HG02981 (cell line): ENCODE measurements around the gene GZF1.
"Not testable (repeated sequence)": the region's sequence is repeated elsewhere in the genome, so short reads cannot be mapped to it uniquely, and the experiment has no call there.

ENCODE experiments used
- ATAC-seq: cut with Tn5 transposase; IDR thresholded peaks from one replicate; pipeline ENCODE4 v1.9.1; 2021; ENCODE audit warnings: mild to moderate bottlenecking, moderate library complexity; ENCODE audit not compliant: unreplicated experiment

Gene GZF1

GRCh38 chr20:23344336-23344735, 17.6 kb upstream of the GZF1 start:
- ATAC-seq, result no peak

GRCh38 chr20:23346002-23346401, 16.0 kb upstream of the GZF1 start:
- ATAC-seq, result no peak

GRCh38 chr20:23347791-23348190, 14.2 kb upstream of the GZF1 start:
- ATAC-seq, result no peak

- not testable (repeated sequence) for ATAC-seq
Observed at GRCh38 chr20:23348510-23348909, 13.5 kb upstream of the GZF1 start.

- ATAC-seq, result peak; percentile 36
Observed at GRCh38 chr20:23349338-23350195, 12.4 kb upstream of the GZF1 start.

- peak; percentile 84 for ATAC-seq
Observed at GRCh38 chr20:23350196-23350903, 11.6 kb upstream of the GZF1 start, which contains the start of gene NXT1. Gene NXT1, plus strand, starts transcription at chr20:23350791. Its CDS starts 3,251 bp downstream, at chr20:23354042.

GRCh38 chr20:23350904-23351838, 10.8 kb upstream of the GZF1 start:
- peak; percentile 22 for ATAC-seq

- no peak for ATAC-seq
Observed at GRCh38 chr20:23356203-23356602, 5.8 kb upstream of the GZF1 start.

- ATAC-seq, result peak; percentile 70
Observed at GRCh38 chr20:23357767-23358562, 4.0 kb upstream of the GZF1 start.

GRCh38 chr20:23358563-23358906, 3.4 kb upstream of the GZF1 start:
- no peak for ATAC-seq

GRCh38 chr20:23358923-23359593, 2.9 kb upstream of the GZF1 start:
- no peak for ATAC-seq

- no peak for ATAC-seq
Observed at GRCh38 chr20:23360531-23360930, 1.5 kb upstream of the GZF1 start.

- ATAC-seq, result no peak
Observed at GRCh38 chr20:23361119-23361475, 885 bp upstream of the GZF1 start.

- ATAC-seq, result peak; percentile 2
Observed at GRCh38 chr20:23362392-23363256, 642 bp downstream of the GZF1 start.

- ATAC-seq, result no peak
Observed at GRCh38 chr20:23363257-23363649, 1.3 kb downstream of the GZF1 start.

- ATAC-seq, result no peak
Observed at GRCh38 chr20:23365390-23366165, 3.6 kb downstream of the GZF1 start.

- ATAC-seq, result no peak
Observed at GRCh38 chr20:23366384-23366783, 4.4 kb downstream of the GZF1 start.

GRCh38 chr20:23367770-23368169, 5.8 kb downstream of the GZF1 start:
- ATAC-seq, result no peak
